ENCODE data around the gene CDPF1. TPM values are rescaled to one million over a fixed set of nuclear protein-coding genes. Genes with fewer than 3 reads are reported as not detected.

Gene CDPF1
- polyA plus RNA-seq, 1 donor from 2014 or later = 32.7 TPM

DNA sequence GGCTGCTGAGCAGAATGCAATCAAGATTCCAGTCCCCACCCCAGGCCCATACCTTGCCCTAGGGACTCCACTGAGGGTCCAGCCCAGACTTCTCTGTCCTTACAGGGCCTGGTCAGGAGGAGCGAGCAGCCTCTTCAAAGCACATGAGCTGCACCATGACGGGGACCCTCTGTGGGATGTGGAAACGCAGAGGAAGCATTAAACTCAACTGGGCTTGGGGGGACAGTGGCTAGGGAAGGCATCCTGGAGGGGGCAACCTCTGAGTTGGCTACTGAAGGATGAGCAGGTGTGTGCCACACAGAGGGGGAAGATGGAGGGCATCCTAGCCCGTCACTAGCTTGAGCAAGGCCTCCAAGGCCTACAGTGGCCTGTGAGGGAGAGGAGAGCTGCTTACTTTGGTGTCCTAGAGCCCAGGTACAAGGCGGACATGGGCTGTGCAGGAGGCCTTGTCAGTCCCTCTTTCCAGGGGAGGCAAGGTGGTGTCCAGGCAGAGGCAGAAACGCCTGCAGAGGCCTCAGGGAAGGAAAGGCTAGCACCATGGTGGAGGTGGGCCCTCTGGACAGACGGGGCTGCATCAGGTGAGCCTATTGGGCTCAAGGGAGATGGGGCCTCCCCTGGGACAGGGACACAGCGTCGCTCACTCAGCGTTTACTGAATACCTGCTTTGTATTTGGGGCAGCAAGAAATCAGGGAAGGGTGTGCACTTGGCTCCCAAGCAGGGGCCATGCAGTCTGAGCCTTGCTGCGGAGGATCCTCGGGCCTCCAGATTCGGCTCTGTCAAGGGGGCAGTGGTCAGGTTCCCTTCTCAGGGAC lies 32.0 kb upstream of the CDPF1 start:
- H3K9me2 ChIP-seq (ENCODE audit: insufficient read depth, low read length) = no peaks in the 10 kb centered on the region
- H4K20me1 ChIP-seq (ENCODE audit: insufficient read depth) = no peaks in the 10 kb centered on the region
- H3K79me2 ChIP-seq (replicated peaks; ENCODE audit: insufficient read depth, low read length) = no peaks in the 10 kb centered on the region
- no peak overlapping the region for H3K4me3 ChIP-seq (ENCODE audit: low read length)
- H3K4me2 ChIP-seq (ENCODE audit: low read length) = no peak overlapping the region
- H3K27me3 ChIP-seq (ENCODE audit: insufficient read depth, low read depth, low read length) = no peaks in the 10 kb centered on the region
- H3K27ac ChIP-seq (ENCODE audit: low read length) = no peak overlapping the region
- H3K36me3 ChIP-seq (ENCODE audit: insufficient read depth, low read length) = no peaks in the 10 kb centered on the region
- H3F3A ChIP-seq (ENCODE audit: insufficient read depth, low read length, poor library complexity, severe bottlenecking) = no peaks in the 10 kb centered on the region
- H2AFZ ChIP-seq (ENCODE audit: low read depth, low read length) = no peak overlapping the region
- H3K9me3 ChIP-seq (ENCODE audit: low read length) = no peaks in the 10 kb centered on the region
- TF ChIP-seq, protein P1, sequence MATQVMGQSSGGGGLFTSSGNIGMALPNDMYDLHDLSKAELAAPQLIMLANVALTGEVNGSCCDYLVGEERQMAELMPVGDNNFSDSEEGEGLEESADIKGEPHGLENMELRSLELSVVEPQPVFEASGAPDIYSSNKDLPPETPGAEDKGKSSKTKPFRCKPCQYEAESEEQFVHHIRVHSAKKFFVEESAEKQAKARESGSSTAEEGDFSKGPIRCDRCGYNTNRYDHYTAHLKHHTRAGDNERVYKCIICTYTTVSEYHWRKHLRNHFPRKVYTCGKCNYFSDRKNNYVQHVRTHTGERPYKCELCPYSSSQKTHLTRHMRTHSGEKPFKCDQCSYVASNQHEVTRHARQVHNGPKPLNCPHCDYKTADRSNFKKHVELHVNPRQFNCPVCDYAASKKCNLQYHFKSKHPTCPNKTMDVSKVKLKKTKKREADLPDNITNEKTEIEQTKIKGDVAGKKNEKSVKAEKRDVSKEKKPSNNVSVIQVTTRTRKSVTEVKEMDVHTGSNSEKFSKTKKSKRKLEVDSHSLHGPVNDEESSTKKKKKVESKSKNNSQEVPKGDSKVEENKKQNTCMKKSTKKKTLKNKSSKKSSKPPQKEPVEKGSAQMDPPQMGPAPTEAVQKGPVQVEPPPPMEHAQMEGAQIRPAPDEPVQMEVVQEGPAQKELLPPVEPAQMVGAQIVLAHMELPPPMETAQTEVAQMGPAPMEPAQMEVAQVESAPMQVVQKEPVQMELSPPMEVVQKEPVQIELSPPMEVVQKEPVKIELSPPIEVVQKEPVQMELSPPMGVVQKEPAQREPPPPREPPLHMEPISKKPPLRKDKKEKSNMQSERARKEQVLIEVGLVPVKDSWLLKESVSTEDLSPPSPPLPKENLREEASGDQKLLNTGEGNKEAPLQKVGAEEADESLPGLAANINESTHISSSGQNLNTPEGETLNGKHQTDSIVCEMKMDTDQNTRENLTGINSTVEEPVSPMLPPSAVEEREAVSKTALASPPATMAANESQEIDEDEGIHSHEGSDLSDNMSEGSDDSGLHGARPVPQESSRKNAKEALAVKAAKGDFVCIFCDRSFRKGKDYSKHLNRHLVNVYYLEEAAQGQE (IDR thresholded peaks at IDR 0.05; ENCODE audit: borderline replicate concordance) = no peak
- no peak for TF ChIP-seq TAF1 (IDR thresholded peaks at IDR 0.05; ENCODE audit: low read depth)
- no peak for TF ChIP-seq SMC3 (conservative IDR thresholded peaks at IDR 0.05; ENCODE audit: poor library complexity)
- TF ChIP-seq, protein P2, sequence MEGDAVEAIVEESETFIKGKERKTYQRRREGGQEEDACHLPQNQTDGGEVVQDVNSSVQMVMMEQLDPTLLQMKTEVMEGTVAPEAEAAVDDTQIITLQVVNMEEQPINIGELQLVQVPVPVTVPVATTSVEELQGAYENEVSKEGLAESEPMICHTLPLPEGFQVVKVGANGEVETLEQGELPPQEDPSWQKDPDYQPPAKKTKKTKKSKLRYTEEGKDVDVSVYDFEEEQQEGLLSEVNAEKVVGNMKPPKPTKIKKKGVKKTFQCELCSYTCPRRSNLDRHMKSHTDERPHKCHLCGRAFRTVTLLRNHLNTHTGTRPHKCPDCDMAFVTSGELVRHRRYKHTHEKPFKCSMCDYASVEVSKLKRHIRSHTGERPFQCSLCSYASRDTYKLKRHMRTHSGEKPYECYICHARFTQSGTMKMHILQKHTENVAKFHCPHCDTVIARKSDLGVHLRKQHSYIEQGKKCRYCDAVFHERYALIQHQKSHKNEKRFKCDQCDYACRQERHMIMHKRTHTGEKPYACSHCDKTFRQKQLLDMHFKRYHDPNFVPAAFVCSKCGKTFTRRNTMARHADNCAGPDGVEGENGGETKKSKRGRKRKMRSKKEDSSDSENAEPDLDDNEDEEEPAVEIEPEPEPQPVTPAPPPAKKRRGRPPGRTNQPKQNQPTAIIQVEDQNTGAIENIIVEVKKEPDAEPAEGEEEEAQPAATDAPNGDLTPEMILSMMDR (IDR thresholded peaks at IDR 0.05; ENCODE audit: poor library complexity, severe bottlenecking) = no peak
- no peak for TF ChIP-seq EP300 (conservative IDR thresholded peaks at IDR 0.05; ENCODE audit: poor library complexity, severe bottlenecking)
- TF ChIP-seq EZH2 (IDR thresholded peaks at IDR 0.05; ENCODE audit: borderline replicate concordance, insufficient read depth, low read length, poor library complexity, severe bottlenecking) = no peak
- TF ChIP-seq MXI1 (conservative IDR thresholded peaks at IDR 0.05; ENCODE audit: poor library complexity, severe bottlenecking) = no peak
- TF ChIP-seq POLR2AphosphoS5 (IDR thresholded peaks at IDR 0.05) = no peak
- TF ChIP-seq RAD21 (conservative IDR thresholded peaks at IDR 0.05) = no peak
- H3K9ac ChIP-seq (ENCODE audit: low read length) = no peak overlapping the region

DNA sequence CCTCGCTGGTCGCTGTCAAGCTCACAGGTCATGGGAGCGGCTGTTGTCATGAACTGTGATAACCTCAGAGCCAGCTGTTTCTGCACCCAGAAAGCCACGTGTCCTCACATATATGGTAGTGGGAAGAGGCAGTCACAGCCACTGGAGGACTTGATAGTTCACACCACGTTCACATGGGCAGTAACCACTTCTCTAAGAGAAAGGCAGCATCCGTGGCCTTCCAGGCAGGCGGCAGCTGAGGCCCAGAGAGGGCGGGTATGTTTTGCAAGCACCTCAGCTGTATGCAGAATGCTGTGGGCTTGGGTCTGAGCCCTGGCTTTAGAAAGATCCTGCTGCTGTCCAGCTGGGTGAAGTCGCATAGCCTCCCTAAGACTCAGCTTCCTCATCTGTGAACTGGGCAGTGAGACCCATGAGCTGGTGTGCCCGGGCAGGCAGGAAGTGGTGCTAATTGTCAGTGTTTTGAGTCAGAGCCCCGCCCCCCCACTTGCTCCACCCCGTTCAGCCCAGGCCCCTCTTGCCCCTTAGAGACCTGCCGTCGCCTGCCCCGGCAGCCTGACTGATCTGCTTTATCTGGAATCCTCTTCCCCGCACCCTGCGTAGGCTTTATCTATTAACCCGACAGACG lies 31.0 kb upstream of the CDPF1 start:
- H3F3A ChIP-seq (ENCODE audit: insufficient read depth, low read length, poor library complexity, severe bottlenecking) = no peaks in the 10 kb centered on the region
- H3K4me2 ChIP-seq (ENCODE audit: low read length) = no peak overlapping the region
- H3K4me3 ChIP-seq (ENCODE audit: low read length) = no peak overlapping the region
- no peak overlapping the region for H2AFZ ChIP-seq (ENCODE audit: low read depth, low read length)
- H3K27me3 ChIP-seq (ENCODE audit: insufficient read depth, low read depth, low read length) = no peaks in the 10 kb centered on the region
- no peaks in the 10 kb centered on the region for H4K20me1 ChIP-seq (ENCODE audit: insufficient read depth)
- H3K9me2 ChIP-seq (ENCODE audit: insufficient read depth, low read length) = no peaks in the 10 kb centered on the region
- no peak overlapping the region for H3K9ac ChIP-seq (ENCODE audit: low read length)
- TF ChIP-seq TAF1 (IDR thresholded peaks at IDR 0.05; ENCODE audit: low read depth) (no peak), EP300 (conservative IDR thresholded peaks at IDR 0.05; ENCODE audit: poor library complexity, severe bottlenecking) (no peak), EZH2 (IDR thresholded peaks at IDR 0.05; ENCODE audit: borderline replicate concordance, insufficient read depth, low read length, poor library complexity, severe bottlenecking) (no peak), POLR2AphosphoS5 (IDR thresholded peaks at IDR 0.05) (no peak), RAD21 (conservative IDR thresholded peaks at IDR 0.05) (no peak)
- TF ChIP-seq, protein P1 (IDR thresholded peaks at IDR 0.05; ENCODE audit: borderline replicate concordance) = no peak
- TF ChIP-seq, protein P2 (IDR thresholded peaks at IDR 0.05; ENCODE audit: poor library complexity, severe bottlenecking) = no peak
- no peak overlapping the region for H3K27ac ChIP-seq (ENCODE audit: low read length)
- no peaks in the 10 kb centered on the region for H3K36me3 ChIP-seq (ENCODE audit: insufficient read depth, low read length)
- H3K9me3 ChIP-seq (ENCODE audit: low read length) = no peaks in the 10 kb centered on the region
- H3K79me2 ChIP-seq (replicated peaks; ENCODE audit: insufficient read depth, low read length) = no peaks in the 10 kb centered on the region
